Suppressor macrophage (primary cell): ENCODE results near the gene KBTBD8.

Experiments
- DNase-seq, 4 experiments: peaks; one replicate each; pipeline ENCODE4 v3.0.0-alpha.2; 2020 to 2022

Gene KBTBD8

GRCh38 chr3:67034371-67034770, 36.3 kb downstream of the KBTBD8 start:
- DNase-seq: no peak

DNA sequence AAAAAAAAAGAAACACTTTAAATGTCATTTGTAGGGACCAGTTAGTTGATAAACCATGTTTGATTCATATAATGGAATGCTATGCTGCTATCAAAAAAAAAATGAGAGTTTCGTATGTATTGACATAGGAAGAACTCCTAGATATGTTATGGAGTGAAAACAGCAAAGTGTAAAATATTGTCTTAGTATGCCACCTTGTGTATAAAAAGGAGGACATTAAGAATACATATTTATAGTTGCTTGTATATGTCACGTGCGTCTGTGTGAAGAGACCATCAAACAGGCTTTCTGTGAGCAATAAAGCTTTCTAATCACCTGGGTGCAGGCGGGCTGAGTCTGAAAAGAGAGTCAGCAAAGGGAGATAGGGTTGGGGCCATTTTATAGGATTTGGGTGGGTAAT, 39.5 kb downstream of the KBTBD8 start:
- DNase-seq: peak in 3 of 4 experiments; percentile 7 to 52 (median 49)

DNA sequence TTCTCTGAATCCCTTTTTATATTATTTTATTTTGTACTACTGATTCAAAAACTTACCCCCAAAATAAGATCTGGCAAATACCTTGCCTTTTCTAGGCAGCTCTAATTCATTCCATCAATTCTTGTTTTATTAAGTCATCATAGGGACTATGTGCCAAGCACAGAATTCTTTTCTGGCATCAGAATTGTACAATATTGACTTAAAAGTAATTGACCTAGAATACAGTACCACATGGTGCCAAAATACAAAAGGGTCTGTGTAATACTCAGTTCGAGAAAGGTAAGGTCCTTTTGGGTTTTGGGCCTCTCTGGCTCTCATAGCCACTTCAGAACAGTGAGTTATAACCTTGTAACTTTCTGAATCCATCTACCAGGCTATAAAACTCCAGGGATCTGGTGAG, 46.2 kb downstream of the KBTBD8 start:
- DNase-seq: no peak

DNA sequence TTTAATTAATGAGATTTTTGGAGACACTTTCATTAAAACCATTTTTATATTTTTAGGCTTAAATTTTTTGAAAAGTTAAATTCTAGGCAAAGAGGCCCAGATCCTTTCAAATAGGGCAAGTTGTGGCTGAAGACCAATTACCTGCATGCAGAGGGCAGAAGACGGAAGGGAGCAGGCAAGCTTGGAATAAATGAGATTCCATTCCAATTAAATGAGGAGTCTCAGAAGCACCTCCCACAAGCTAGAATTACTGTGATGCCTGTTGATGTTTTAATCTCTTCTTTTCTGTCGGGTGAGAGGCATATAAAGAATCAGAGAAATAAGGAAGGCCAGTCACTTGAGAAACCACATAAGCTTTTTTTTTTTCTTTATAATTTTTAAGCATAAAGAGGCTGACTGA, 46.8 kb downstream of the KBTBD8 start:
- DNase-seq: no peak

DNA sequence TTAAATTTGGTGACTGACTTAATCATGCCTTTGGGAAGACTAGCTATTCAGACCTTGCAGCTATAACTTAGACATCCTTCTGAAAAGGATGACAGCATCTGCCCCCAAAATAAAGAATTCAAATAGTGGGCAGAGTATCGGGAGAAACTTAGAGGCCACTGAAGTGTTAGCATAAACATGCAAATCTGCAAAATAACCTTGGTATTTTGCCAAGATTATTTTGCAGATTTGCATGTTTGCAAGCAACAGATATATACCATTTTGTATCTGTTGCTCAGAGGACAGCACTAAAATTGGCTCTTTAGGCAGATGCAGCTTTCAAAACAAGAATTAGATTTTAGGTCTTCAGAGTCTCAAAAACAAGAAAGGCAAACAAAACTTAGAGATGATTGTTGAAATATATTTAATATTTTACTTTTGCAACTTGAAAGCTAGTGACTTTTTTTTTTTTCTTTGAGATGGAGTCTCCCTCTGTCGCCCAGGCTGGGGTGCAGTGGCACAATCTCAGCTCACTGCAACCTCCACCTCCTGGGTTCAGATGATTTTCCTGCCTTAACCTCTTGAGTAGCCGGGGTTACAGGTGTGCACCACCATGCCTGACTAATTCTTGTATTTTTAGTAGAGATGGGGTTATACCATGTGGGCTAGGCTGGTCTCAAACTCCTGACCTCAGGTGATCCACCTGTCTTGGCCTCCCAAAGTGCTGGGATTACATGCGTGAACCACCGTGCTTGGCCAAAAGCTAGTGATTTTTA, 47.8 kb downstream of the KBTBD8 start:
- DNase-seq: no peak

DNA sequence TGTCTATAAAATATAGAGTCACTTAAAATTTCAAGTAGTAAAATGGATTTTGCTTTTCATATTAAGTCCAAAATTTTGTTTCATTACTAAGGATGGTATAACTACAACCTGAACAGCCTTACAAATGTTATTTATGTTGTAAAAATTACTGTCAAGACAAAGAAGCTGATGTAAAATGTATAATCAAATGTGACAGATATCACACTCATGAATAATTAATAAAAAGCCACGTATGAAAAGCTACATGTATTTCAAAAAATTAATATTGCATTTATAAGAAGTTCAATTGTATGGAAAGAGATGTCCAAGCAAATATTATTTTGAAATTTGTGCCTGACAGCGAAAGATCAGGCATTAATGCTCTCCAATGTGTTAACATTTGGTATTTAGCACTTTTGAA, 48.9 kb downstream of the KBTBD8 start:
- DNase-seq: no peak

DNA sequence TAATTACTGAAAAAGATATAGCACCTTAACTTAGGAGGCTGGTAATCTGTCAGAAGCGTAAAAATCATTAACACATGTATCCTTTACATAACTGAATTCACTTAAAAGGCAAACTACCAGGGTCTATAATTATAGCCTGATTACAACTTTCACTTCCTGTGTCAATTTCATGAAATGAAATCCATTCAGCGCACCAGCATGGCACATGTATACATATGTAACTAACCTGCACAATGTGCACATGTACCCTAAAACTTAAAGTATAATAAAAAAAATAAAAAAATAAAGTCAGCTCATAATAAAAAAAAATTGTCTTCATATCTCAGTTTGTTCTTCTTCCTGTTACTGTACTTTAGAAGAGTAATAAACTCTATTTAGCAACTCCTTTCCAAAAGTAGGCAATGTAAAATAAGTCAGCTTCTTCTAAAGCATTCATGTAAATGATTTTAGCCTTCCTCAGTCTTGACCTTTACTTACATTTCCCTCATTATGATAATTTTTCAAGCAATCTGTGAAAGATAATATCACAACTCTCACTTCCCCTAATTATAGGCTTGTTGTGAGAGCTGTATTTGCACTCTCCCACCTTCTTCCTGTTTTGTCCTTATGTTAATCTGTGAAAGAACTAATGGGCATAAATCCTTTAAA, 50.1 kb downstream of the KBTBD8 start:
- peak; percentile 5 to 68 (median 39) for DNase-seq

DNA sequence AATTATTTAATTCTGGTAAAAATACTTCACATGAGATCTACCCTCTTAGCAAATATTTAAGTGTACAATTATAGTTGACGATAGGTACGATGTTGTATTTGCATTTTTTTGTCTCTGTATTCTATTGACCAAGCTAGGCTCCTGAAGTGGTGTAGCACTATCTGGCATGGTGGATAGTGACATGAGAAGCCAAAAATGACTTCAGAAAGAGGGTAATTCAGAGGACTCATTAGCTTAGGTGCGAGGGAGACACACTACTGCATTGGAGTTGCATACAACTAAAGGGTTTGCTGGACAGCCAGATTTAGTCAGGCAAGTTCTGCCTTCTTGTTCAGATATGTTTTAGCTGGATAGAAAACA, 50.6 kb downstream of the KBTBD8 start:
- peak in 1 of 4 experiments; percentile 5 for DNase-seq

DNA sequence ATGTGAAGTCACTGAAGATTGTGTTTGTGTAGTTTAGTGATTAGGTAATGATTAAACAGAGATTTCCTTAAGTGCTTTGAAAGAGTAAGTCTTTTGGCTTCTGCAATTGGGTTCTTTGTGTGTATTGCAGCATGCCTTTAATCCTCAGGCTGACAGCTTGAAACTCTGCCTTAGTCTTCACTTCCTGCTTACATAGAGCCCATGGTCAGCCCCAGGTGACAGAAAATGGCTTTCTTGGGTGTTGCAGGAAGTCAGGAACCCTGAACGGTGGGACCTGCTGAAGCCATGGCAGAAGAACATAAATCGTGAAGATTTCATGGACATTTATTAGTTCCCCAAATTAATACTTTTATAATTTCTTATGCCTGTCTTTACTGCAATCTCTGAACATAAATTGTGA, 61.3 kb downstream of the KBTBD8 start:
- DNase-seq: no peak
